CD4-positive, alpha-beta T cell treated with Interleukin-1 beta for 1 hour (primary cell): Measurements from ENCODE around the gene ADNP.

Experiments
- DNase-seq, 2 donors: peaks; one replicate each; pipeline ENCODE4 v3.0.0-alpha.2; 2020 to 2022

ADNP gene

DNA sequence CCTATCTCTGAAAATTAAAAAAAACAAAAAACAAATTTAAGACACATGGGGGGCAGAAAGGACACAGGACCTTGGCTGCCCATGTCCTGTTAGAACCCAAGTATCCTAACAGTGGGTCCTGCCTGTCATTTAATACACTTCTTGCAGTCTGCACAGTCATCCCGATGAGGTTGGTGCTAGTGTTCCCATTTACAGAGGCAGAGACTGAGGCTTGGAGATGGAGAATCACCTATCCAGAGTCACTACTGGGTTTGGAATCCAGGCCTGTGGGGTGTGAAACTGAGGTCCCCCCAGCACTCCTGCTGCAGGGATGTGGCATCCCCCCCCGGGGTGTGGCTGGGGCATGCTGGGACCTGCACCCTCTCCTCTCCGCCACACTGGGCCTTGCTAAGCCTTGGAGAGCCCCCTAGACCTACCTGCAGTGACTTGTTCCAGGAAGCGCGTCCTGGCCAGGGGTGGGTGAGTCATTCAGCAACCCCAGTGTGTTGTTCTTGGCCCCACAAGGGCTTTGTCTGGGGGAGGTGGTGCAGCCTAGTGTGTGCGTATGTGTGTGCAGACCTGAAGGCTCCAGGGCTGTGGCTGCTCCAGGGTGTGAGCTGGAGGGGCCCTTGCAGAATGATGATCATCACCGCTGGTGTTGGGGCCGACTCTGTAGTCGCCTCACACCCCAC, 86.7 kb downstream of the ADNP start:
- DNase-seq, result peak in 1 of 2 donors; percentile 12

DNA sequence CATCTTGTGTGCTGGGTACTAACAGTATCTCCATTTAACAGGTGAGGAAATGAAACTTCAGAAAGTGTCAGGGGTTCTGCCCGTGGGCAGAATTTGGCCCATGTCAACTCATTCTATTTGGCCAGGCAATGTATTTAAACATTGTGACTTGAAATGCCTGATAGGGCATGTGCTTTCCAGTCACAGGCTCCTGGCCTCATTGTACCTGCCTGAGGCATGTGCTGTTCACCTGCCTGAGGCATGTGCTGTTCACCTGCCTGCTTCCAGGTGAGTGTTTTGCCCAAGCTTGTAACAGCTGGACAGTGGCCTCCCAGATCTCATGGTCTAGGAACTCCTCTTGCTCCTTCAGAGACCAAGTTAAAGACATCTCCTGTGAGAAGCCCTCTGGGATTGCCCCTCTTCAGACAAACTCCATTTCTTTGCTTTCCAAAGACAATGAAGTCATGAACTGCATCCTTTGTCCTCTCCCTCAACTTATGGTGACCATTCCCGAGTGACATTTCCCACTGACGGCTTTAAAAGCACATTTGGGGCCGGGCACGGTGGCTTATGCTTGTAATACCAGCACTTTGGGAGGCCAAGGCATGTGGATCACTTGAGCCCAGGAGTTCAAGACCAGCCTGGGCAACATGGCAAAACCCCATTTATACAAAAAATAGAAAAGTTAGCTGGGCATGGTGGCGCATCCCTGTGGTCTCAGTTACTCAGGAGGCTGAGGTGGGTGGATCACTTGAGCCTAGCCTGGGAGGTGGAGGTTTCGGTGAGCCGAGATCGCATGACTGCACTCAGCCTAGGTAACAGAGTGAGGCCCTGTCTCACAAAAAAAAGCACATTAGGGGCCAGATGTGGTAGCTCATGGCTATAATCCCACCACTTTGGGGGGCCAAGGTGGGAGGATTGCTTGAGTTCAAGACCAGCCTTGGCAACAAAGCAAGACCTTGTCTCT, 87.6 kb downstream of the ADNP start:
- DNase-seq, result no peak

DNA sequence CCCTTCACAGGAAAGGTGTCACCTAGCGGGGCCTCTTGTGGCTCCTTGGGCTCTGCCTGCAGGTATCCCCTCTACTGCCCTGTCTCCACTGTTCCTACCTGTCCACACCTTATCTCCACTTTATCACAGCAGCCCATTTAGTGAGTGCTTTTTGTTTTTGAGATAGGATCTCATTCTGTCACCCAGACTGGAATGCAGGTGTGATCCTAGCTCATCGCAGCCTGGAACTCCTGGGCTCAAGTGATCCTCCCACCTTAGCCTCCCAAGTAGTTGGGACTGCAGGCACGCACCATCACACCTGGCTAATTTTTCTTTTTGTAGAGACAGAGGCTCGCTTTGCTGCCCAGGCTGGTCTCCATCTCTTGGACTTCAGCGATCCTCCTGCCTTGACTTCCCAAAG, 88.4 kb downstream of the ADNP start:
- DNase-seq, result no peak
